SW480 (cell line): ENCODE results near the gene RDM1.

Source experiments
- DNase-seq: peaks from one replicate; pipeline ENCODE4 v3.0.0-alpha.2; 2016; ENCODE audit warnings: low spot score

The RDM1 gene

DNA sequence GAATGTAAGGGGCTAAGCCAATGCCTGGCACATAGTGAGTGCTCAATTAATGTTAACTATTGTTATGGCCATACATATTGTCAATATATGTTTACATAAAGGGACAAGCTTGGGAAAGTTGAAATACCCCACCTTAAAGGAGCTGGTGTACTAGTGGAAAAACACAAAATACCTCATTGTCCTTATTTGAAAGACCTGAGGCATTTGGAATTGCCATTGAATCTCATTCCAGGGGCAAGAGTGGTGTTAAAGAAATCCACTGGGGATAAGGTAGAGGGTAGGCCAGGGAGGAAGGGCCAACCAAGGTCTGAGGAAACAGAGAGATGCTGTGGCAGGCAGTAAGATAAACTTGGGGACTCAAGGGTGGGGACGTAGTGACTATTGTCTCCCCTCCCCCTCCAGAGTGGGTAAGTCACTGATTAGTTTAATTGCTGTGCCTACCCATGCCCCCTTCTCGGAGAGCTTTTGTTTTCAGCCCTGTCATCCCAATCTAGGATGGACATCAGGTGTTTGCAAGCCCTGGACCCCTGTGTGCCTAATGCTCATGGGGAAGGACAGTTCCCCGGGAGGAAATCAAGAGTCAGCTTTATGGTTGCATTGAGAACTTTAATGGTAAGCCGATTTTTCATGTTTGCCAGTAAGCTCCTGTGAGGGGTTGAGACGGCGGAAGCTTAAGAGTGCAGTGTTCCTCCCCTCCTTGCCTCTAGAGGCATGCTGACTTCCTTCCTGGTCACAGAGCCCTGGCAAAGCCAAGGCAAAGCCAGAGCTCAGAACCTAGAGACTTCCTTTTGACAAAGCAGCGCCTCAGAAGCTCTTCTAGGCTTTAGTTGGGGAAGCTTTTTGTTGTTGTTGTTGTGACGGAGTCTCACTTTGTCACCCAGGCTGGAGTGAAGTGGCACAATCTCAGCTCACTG, 59.4 kb downstream of the RDM1 start:
- no peak for DNase-seq

GRCh38 chr17:35868737-35869136, 61.8 kb downstream of the RDM1 start, which contains the start of gene HEATR9:
Gene HEATR9, minus strand, starts transcription at chr17:35868891. Its CDS starts 149 bp downstream, at chr17:35868742.
- no peak for DNase-seq
